NCI-H1092 treated with DMSO at 0.1 percent for 48 hours (cell line): ENCODE data around the gene UBR4.

ENCODE experiments used
- DNase-seq: peaks from one replicate; lab custom pipeline; 2025; lab: John Stamatoyannopoulos, UW

Gene UBR4

DNA sequence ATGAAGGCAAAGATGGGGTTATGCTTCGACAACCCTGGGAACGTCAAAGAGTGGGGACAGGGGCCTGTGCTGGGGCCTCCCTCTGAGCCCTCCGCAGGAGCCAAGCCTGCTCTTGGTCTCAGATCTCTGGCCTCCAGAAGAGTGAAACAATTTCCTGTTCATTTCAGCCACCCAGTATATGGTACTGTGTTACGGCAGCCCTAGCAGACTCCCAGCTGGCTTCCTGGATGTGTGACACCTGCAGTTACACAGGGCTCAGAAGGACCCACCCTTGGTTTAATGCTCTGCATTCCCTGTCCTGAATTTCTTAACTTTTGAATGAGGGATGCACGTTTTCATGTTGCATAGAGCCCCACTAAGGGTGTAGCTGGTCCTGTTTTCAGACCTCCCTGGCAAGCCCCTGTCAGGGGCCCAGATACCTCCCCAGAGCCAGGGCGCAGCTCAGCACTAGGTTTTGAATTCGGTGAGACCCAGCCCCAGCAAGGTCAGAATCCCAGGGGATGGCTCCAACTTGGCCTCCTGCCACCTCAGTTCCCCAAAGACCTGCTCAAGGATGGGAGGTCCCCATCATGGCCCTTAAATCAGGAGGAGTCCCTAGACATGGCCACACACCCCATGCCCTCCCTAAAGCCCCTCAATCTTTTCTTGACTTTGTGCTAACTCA is 174.6 kb downstream of the UBR4 start:
- DNase-seq = no peak

GRCh38 chr1:19034721-19035120 is 175.3 kb downstream of the UBR4 start:
- DNase-seq = no peak

GRCh38 chr1:19033926-19034680 is 176.0 kb downstream of the UBR4 start:
- DNase-seq = no peak

DNA sequence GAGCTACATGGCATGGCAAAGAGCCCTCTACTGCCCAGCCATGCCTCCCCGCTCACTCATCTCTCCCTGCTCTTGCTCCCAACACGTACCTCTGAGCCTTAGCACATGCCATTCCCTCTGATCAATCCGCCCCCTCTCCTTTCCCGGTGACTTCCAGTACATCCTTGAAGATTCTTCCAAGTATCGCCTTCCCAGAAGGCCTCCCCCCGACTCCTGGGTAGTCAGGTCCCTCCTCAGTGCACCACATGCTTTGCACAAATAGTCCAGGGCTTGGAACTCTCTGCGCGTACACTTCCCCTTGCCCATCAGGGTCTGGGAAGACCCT is 176.6 kb downstream of the UBR4 start:
- DNase-seq = no peak

- no peak for DNase-seq
Observed at GRCh38 chr1:19032701-19033514, 177.2 kb downstream of the UBR4 start.

DNA sequence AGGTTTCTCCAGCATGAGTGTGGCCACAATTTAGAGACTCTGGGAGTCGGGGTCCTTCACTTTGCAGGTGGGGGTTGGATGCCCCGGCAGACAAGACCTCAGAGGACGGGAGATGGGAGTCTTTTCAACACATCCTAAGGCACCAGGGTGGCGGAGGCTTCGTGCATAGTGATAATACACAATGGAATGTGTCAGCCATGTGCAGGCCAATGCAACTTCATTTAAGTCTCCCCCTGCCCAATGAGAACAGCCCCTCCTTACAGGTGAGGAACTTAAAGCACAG is 177.7 kb downstream of the UBR4 start:
- DNase-seq = no peak

DNA sequence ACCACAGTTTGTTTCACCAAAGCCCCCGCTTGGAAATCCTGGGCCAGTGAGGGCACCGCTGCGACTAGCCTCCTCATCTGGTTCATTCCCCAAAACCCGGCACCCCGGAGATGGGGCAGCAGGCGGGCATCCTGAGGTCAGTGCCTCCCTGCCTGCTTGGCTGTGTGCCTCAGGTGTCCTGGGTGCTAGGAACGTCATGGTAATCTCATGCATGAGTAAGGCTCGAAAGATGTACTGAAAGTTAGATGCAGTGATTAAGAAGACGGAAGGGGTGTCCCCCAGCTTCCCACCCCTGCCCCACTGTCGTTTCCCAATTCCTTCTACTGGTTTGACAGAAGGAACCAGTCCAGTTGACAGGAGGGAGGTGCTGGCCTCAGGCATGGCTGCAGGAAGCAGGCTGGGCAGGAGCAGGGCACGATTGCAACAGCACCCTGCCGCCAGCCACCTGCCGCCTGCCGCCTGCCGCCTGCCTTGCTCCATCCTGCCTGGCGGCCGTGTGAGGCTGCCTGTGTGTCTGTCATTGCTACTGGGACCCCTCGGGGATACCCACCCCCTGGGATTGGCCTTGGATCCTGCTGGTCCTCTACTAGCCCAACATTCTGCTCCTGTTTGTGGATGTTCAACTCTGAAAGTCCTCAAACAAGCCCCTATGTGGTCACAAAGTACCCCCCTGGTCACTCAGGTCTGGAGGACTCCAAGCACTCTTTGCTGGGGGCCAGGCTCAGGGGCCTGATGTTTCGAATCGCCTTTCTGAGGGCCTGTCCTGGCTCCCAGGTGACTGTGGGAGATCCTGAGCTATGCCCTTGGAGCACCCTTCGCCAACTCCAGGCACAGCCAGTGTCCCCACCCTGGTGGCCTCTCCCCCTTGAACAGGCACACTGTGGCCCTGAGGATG is 180.6 kb downstream of the UBR4 start:
- no peak for DNase-seq

DNA sequence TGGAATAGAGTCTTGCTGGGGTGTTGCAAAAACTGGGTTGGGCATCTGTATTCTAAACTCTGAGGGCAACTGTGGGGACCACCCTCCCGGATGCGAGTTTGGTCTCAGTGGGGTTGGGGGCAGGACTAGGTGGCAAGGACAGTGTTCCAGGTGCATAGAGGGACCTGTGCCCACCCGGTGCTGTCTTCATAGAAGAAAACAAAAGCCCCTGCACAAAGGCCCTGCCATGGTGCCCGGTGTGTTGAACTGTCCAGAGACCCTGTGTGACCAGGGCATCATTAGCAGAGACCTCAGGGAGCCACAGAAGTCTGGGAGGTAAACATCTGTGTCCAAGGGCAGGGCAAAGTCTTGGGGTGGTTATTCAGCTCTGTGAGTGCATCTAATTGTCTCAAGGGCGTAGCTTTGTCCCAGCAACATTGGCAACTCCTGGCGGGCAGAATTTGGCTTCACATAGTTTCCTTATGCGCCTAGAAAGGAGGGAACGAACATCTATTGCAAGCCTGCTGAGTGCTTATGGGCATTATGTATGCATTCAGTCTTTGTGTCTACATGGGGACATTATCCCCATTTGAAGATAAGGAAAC is 181.4 kb downstream of the UBR4 start:
- DNase-seq = no peak

DNA sequence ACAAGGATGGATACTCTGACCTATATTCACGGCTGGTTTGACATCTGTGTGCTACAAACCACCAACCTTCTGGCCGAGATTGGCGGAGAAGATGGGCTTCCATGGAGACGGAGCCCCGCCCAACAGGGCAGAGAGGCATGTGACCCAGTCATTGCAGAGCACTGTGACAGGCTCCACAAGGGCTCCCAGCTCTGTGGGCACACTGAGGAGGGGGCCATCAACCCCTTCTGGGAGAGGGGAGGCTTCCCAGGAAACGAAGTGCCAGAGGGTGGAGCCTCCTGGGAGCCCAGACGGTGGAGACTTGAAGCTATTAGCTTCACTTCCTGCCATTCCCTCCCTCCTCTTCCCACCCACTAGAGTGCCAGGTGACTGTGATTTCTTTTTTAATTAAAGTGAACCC is 182.0 kb downstream of the UBR4 start:
- no peak for DNase-seq
